HG03575 (cell line): ENCODE data around the gene SNAP25.

Source experiments
- ATAC-seq: cut with Tn5 transposase; IDR thresholded peaks from one replicate; pipeline ENCODE4 v1.9.1; 2021; ENCODE audit not compliant: unreplicated experiment, insufficient number of reproducible peaks, low FRiP score; ENCODE audit errors: extremely low read depth

Gene SNAP25

GRCh38 chr20:10352934-10353824, 134.5 kb downstream of the SNAP25 start:
- ATAC-seq, result no peak

DNA sequence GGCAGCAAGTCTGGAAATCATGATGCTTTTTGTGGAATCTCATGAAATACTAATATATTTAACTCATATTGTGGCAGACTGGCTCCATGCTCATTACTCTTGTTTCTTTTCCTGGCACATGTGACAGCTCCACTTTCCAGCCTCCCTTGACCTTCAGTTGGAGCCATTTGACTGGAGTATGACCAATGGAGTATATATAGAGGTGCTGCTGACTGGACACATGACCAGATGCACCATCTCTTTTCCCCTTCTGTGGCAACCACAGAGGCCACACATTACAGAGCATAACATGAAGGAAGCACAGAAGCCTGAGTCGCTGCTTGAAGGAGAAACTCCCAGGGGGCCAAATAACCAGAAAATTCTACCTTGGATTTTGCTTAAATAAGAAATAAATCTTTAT, 138.0 kb downstream of the SNAP25 start:
- no peak for ATAC-seq
